Measurements from ENCODE around the gene DDX28. TPM values are rescaled to one million over a fixed set of nuclear protein-coding genes. Genes with fewer than 3 reads are reported as not detected.

The DDX28 gene
- total RNA-seq, 3 donors from 2014 or later, result 6.1 to 7.2 (median 6.8) TPM

GRCh38 chr16:67990018-67990386 lies 33.0 kb downstream of the DDX28 start:
- no peak for TF ChIP-seq CTCF (IDR thresholded peaks at IDR 0.05)
- ATAC-seq (no peak), DNase-seq (no peak)
- intact Hi-C loops (cut with DNase I, micrococcal nuclease), result no loop called here
- Histone ChIP-seq H3K4me1 (ENCODE audit: low read depth) (peaks cover 15% of the 10 kb centered on the region), H3K4me3 (no peak overlapping the region), H3K36me3 (ENCODE audit: low read depth) (no peaks in the 10 kb centered on the region), H3K9me3 (no peaks in the 10 kb centered on the region)

- ATAC-seq, result no peak
- no peak for DNase-seq
- intact Hi-C loops (cut with DNase I, micrococcal nuclease), result no loop called here
- no peaks in the 10 kb centered on the region for H3K9me3 ChIP-seq
- peaks cover 15% of the 10 kb centered on the region for H3K4me1 ChIP-seq (ENCODE audit: low read depth)
- no peaks in the 10 kb centered on the region for H3K36me3 ChIP-seq (ENCODE audit: low read depth)
- H3K4me3 ChIP-seq, result no peak overlapping the region
- TF ChIP-seq CTCF (IDR thresholded peaks at IDR 0.05), result no peak
Observed at GRCh38 chr16:67989322-67990017, 33.6 kb downstream of the DDX28 start.

- no peak for TF ChIP-seq CTCF (IDR thresholded peaks at IDR 0.05)
- DNase-seq (no peak), ATAC-seq (no peak)
- H3K9me3 ChIP-seq, result no peaks in the 10 kb centered on the region
- no peaks in the 10 kb centered on the region for H3K36me3 ChIP-seq (ENCODE audit: low read depth)
- intact Hi-C loops (cut with DNase I, micrococcal nuclease), result no loop called here
- peaks cover 13% of the 10 kb centered on the region for H3K4me1 ChIP-seq (ENCODE audit: low read depth)
- H3K4me3 ChIP-seq, result no peak overlapping the region
Observed at GRCh38 chr16:67988675-67989074, 34.4 kb downstream of the DDX28 start.

- DNase-seq, result no peak
- H3K36me3 ChIP-seq (ENCODE audit: low read depth), result no peaks in the 10 kb centered on the region
- intact Hi-C loops (cut with DNase I, micrococcal nuclease), result no loop called here
- H3K9me3 ChIP-seq, result no peaks in the 10 kb centered on the region
- H3K4me1 ChIP-seq (ENCODE audit: low read depth), result peaks cover 3% of the 10 kb centered on the region
- H3K4me3 ChIP-seq, result no peak overlapping the region
- no peak for ATAC-seq
- no peak for TF ChIP-seq CTCF (IDR thresholded peaks at IDR 0.05)
Observed at GRCh38 chr16:67987460-67988160, 35.4 kb downstream of the DDX28 start.

GRCh38 chr16:67986949-67987348 lies 36.1 kb downstream of the DDX28 start:
- no peak for ATAC-seq
- H3K9me3 ChIP-seq, result no peaks in the 10 kb centered on the region
- intact Hi-C loops (cut with DNase I, micrococcal nuclease), result no loop called here
- no peak for TF ChIP-seq CTCF (IDR thresholded peaks at IDR 0.05)
- no peak for DNase-seq
- H3K4me3 ChIP-seq, result no peak overlapping the region
- H3K4me1 ChIP-seq (ENCODE audit: low read depth), result peaks cover 3% of the 10 kb centered on the region
- no peaks in the 10 kb centered on the region for H3K36me3 ChIP-seq (ENCODE audit: low read depth)

Measured in mucosa of descending colon (tissue), 3 donors.